Measurements from ENCODE around the gene ATPAF1. TPM values are rescaled to one million over a fixed set of nuclear protein-coding genes. Genes with fewer than 3 reads are reported as not detected.

The ATPAF1 gene
- total RNA-seq, 1 experiment from 2014 or later = 50.3 TPM

DNA sequence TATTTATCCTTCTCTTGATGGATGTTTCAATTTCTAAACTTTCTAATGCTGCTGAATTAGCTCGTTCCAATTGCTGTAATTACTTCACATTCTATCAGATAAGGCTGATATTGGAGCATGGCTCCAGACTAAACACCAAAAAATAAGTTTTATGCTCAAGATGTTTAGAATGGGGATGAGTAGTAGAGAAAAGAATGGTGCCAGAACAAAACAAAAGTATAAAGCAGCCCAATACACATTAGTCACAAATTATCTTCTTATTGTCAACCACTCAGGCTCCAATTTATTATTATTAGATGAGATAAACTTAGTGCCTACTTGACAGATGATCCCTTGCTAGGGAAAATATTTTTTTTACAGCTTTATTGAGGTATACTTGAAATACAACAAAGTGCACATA lies 21.8 kb downstream of the ATPAF1 start:
- DNase-seq = no peak
- Histone ChIP-seq H3K4me1 (replicated peaks; ENCODE audit: insufficient read depth) (peaks cover 23% of the 10 kb centered on the region), H3F3A (ENCODE audit: insufficient read depth, low read depth) (peaks cover 17% of the 10 kb centered on the region), H3K9me3 (ENCODE audit: insufficient read depth, low read depth) (no peaks in the 10 kb centered on the region), H3K36me3 (ENCODE audit: low read depth) (peaks cover 8% of the 10 kb centered on the region; the same call in 1 of the 2 replicates), H3K4me3 (no peak overlapping the region), H3K9me2 (ENCODE audit: insufficient read depth) (no peaks in the 10 kb centered on the region), H3K79me2 (ENCODE audit: low read depth) (no peaks in the 10 kb centered on the region), H3K27me3 (ENCODE audit: insufficient read depth, low read depth) (no peaks in the 10 kb centered on the region), H4K20me1 (ENCODE audit: insufficient read depth) (no peaks in the 10 kb centered on the region), H3K27ac (no peak overlapping the region), H3K4me2 (no peak overlapping the region), H2AFZ (no peak overlapping the region)
- no TSS peak for BruUV-seq (replicated peaks)
- no peak for TF ChIP-seq CTCF (conservative IDR thresholded peaks at IDR 0.05)
- TF ChIP-seq EZH2 (IDR thresholded peaks at IDR 0.05; ENCODE audit: low read depth) = no peak
- intact Hi-C loops (cut with micrococcal nuclease; ENCODE audit: unreplicated experiment) = no loop called here
- ChIA-PET CTCF (no interaction called here), POLR2A (ENCODE audit: unreplicated experiment) (no interaction called here)

DNA sequence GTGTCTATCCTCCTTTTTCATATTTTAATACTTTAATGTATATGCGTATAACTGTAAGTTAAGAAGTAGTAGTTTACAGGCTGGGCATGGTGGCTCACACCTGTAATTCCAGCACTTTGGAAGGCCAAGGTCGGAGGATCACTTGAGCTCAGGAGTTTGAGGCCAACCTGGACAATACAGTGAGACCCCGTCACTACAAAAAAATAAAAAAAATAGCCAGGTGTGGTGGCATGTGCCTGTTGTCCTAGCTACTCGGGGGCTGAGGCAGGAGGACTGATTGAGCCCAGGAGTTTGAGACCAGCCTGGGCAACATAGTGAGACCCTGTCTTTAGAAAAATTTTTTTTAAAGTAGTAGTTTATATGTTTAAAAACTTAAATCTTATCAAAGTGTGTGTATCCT lies 22.3 kb downstream of the ATPAF1 start:
- no peaks in the 10 kb centered on the region for H4K20me1 ChIP-seq (ENCODE audit: insufficient read depth)
- DNase-seq = no peak
- no peaks in the 10 kb centered on the region for H3K9me3 ChIP-seq (ENCODE audit: insufficient read depth, low read depth)
- no peaks in the 10 kb centered on the region for H3K27me3 ChIP-seq (ENCODE audit: insufficient read depth, low read depth)
- no peak overlapping the region for H2AFZ ChIP-seq
- H3K36me3 ChIP-seq (ENCODE audit: low read depth) = peaks cover 8% of the 10 kb centered on the region; the same call in 1 of the 2 replicates
- H3F3A ChIP-seq (ENCODE audit: insufficient read depth, low read depth) = peaks cover 17% of the 10 kb centered on the region
- no peaks in the 10 kb centered on the region for H3K79me2 ChIP-seq (ENCODE audit: low read depth)
- TF ChIP-seq CTCF (conservative IDR thresholded peaks at IDR 0.05) (no peak), EZH2 (IDR thresholded peaks at IDR 0.05; ENCODE audit: low read depth) (no peak)
- intact Hi-C loops (cut with micrococcal nuclease; ENCODE audit: unreplicated experiment) = no loop called here
- H3K4me2 ChIP-seq = no peak overlapping the region
- no peaks in the 10 kb centered on the region for H3K9me2 ChIP-seq (ENCODE audit: insufficient read depth)
- POLR2A ChIA-PET (ENCODE audit: unreplicated experiment) = no interaction called here
- BruUV-seq (replicated peaks) = no TSS peak
- H3K4me1 ChIP-seq (replicated peaks; ENCODE audit: insufficient read depth) = peaks cover 23% of the 10 kb centered on the region
- no peak overlapping the region for H3K4me3 ChIP-seq
- CTCF ChIA-PET = no interaction called here
- H3K27ac ChIP-seq = no peak overlapping the region

DNA sequence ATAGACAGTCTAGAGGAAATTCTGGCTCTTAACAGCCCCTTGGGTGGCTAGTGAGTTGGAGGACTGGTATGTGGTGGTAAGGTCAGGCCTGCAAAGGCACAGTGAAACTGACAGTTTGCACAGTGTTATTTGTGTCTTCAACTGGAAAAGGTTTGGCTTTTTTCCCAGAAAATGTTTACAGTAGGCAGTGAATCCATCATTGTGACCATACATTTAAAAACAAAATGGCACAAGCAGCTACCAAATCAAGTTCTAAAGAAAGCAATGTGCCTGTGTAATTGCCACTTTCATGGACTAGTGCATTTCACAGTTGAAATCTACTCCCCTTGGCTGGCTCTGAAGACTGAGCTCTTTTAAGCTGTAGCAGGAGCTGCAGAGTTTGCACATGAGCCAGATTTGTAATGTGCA lies 24.8 kb downstream of the ATPAF1 start:
- Histone ChIP-seq H3K36me3 (ENCODE audit: low read depth) (peaks cover 8% of the 10 kb centered on the region; the same call in 1 of the 2 replicates), H3K4me1 (replicated peaks; ENCODE audit: insufficient read depth) (peaks cover 23% of the 10 kb centered on the region), H4K20me1 (ENCODE audit: insufficient read depth) (no peaks in the 10 kb centered on the region), H3F3A (ENCODE audit: insufficient read depth, low read depth) (peaks cover 17% of the 10 kb centered on the region), H3K27me3 (ENCODE audit: insufficient read depth, low read depth) (no peaks in the 10 kb centered on the region), H3K4me2 (peak overlapping the region; percentile 59), H3K4me3 (no peak overlapping the region), H3K9me2 (ENCODE audit: insufficient read depth) (no peaks in the 10 kb centered on the region), H3K9me3 (ENCODE audit: insufficient read depth, low read depth) (no peaks in the 10 kb centered on the region), H3K79me2 (ENCODE audit: low read depth) (no peaks in the 10 kb centered on the region), H3K27ac (peak overlapping the region; percentile 62), H2AFZ (no peak overlapping the region)
- BruUV-seq (replicated peaks) = no TSS peak
- no peak for TF ChIP-seq EZH2 (IDR thresholded peaks at IDR 0.05; ENCODE audit: low read depth)
- TF ChIP-seq CTCF (conservative IDR thresholded peaks at IDR 0.05) = no peak
- intact Hi-C loops (cut with micrococcal nuclease; ENCODE audit: unreplicated experiment) = loop anchor here (2.0 kb wide), 1 partner anchor 39 kb away; the partner anchor contains the start of gene MKNK1
- CTCF ChIA-PET = interaction anchor here (0.6 to 1.0 kb wide), 5 partner anchors 8 to 83 kb away, joined by 3 to 14 read pairs (median 3); no protein-coding TSS in a partner anchor
- POLR2A ChIA-PET (ENCODE audit: unreplicated experiment) = interaction anchor here (0.5 to 1.1 kb wide), 5 partner anchors 25 to 1060 kb away, joined by 3 to 8 read pairs (median 3); partner anchors contain the start of genes MKNK1, MOB3C and NASP
- peak; percentile 55 to 95 for DNase-seq
